ENCODE results near the gene NMNAT2.

DNA sequence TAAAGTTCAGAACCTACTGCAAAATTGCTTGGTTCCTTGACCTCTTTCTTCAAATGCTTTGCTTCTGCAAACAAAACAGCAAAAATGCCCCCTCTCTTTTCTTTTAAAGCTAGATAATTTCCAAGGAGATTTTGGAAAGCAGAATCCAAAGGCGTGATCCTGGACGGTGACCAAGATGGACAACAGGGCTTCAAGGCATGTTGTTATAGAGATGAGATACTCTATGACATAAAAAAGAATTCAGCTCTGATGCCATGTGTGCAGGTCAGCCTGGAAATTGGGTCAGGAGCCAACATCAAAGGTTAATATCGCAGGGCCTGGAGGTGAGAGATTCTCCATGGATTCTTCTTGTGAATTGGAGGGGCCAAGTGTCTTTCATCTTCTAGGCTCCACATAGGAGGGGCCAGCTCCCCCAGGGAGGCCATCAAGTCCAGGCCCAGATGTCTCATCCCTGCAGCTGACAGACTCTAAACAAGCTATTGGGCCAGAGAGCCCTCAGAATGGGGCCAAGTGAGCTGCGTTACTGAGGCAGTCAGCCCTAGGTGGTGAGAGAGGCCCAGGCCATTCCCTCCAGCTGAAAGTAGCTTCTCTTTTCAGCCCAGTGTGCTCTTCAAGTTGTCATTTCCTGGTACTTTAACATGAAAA, 45.5 kb downstream of the NMNAT2 start:
- TF ChIP-seq CTCF (IDR thresholded peaks at IDR 0.05) (no peak), EP300 (IDR thresholded peaks at IDR 0.05) (no peak), POLR2A (IDR thresholded peaks at IDR 0.05) (no peak)
